NCI-H2107 treated with DMSO at 0.1 percent for 48 hours (cell line): ENCODE results near the gene PPFIA4.
"Not testable (repeated sequence)": the region's sequence is repeated elsewhere in the genome, so short reads cannot be mapped to it uniquely, and the experiment has no call there.

Experiments used
- DNase-seq: peaks from one replicate; lab custom pipeline; 2025; ENCODE audit not compliant: unreplicated experiment; lab: John Stamatoyannopoulos, UW

The PPFIA4 gene

DNA sequence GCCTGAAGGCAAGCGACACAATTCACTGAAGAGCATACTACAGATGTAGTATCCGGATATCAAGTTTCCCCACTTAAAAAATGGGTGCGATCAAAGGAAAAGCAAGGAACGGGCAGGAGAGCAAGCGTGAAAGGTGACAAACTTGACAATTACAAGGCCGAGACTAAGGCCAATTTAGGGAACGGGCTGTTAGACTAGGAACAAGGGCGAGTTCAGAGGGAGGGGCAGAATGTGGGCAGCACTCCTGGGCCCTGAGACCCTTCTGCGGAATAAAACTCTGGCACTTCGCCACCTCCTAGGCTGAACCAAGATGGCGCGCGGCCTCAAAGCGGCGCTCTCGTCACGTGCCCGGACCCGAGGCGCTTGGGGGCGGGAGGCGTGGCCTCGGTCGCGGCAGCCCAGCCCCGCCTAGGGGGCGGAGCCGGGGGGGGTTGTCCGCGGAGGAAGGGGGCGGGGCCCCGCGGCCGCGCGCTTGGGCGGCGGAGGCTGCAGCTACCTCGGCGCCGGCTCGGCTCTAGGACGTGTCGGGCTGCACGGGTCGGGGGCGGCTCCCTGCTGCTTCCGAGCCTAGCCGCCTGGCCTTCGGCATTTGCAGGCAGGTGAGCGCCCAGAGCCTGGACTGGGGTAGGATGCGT lies at the start of gene PPFIA4:
TSS of gene PPFIA4 (plus strand) at position 461 of the 635 bp plus-strand sequence. CDS start 12,518 bp downstream, outside the sequence.
- peak; percentile 96 for DNase-seq

DNA sequence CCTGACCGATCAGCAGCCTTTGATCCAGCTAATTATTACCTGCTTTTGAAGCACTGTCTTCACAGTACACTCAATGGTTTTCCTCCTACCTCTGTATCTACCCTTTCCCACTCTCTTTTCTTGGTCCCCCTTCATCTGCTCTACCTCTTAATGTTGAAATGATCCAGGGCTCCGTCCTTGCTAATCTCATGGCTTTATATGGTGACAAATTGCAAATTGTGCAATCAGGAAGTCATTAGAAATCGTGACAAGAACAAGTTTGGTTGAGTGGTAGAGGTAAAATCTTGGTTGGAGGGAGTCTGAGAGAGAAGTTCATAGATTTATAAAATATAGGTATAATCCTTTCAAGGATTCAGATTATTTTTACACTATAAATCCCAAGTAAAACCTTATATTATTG lies 49.7 kb upstream of the PPFIA4 start:
- DNase-seq, result no peak

DNA sequence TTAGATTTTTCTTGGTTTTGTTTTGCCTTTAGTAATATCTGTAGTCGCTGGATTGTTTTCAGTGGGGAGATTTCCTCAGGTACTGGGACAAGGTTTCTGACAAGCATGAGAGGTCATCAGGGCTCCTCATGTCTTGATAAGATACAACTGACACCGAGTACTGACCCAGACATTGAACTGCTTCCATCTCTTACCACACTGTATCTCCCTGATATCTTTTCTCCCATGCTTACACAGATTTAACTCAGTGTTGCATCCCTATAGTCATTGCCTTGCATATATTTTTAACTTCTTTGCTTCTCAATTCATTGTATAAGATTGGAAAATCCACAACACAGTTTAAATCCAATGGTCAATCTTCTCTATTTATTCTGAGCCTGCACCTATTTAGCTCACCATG lies 46.8 kb upstream of the PPFIA4 start:
- no peak for DNase-seq

DNA sequence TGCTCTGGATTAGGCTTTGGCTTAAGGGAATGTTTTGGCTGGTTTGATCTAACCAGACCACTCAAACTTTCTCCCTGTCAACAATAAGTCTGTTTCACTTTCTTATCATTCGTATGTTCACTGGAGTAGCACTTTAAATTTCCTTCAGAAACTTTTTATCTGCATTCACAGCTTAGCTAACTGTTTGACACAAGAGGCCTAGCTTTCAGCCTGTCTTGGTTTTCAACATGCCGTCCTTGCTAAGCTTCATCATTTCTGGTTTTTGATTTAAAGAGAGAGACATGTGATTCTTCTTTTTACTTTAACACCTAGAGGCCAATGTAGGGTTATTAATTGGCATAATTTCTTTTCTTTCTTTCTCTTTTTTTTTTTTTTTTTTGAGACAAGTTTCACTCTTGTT lies 44.4 kb upstream of the PPFIA4 start:
- no peak for DNase-seq

DNA sequence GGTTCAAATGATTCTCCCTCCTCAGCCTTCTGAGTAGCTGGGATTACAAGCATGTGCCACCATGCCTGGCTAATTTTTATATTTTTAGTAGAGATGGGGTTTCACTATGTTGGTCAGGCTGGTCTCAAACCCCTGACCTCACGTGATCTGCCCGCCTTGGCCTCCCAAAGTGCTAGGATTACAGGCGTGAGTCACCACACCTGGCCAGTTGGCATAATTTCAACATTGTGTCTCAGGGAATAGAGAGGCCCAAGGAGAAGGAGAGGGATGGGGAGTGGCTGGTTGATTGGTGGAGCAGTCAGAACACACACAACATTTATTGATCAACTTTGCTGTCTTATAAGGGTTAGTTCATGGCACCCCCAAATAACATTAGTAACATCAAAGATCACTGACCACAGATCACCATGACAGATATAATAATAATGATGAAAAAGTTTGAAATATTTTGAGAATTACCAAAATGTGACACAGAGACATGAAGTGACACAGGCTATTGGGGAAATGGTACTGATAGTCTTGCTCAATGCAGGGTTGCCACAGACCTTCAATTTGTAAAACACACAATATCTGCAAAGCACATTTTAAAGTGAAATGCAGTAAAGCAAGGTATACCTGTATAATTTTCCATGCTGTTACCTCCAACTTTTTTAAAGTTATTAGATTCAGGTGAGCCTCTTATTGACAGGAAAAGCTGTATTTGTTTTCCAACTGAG lies 43.4 kb upstream of the PPFIA4 start:
- DNase-seq, result no peak

DNA sequence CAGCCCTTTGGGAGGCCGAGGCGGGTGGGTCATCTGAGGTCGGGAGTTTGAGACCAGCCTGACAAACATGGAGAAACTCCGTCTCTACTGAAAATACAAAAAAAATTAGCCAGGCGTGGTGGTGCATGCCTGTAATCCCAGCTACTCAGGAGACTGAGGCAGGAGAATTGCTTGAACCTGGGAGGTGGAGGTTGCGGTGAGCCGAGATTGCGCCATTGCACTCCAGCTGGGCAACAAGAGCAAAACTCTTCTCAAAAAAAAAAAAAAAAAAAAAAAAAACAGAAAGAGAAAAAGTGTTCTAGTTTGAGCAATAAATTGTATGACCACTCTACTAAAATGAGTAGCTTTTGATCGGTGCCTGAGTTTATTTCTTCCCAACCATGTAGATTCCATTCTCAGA lies 40.2 kb upstream of the PPFIA4 start:
- DNase-seq, result not testable (repeated sequence)

DNA sequence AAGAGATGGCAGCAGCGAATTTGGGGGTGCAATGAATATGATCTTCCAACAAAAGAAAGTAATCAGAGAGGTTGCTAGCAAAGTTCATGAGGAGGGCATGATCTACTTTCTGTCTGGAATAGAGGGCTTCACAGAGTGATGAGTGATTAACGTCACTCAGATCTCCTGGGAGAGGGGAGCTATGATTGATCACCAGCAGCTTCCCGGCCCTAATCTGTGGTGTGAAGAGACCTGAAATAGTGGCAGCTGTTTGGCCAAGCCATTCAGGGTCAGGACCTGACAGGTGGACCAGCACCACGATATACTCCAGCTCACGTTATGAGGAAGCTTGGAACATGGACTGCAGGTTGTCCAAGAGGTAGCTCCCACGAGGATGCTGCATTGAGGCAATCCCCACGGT lies 39.0 kb upstream of the PPFIA4 start:
- no peak for DNase-seq

DNA sequence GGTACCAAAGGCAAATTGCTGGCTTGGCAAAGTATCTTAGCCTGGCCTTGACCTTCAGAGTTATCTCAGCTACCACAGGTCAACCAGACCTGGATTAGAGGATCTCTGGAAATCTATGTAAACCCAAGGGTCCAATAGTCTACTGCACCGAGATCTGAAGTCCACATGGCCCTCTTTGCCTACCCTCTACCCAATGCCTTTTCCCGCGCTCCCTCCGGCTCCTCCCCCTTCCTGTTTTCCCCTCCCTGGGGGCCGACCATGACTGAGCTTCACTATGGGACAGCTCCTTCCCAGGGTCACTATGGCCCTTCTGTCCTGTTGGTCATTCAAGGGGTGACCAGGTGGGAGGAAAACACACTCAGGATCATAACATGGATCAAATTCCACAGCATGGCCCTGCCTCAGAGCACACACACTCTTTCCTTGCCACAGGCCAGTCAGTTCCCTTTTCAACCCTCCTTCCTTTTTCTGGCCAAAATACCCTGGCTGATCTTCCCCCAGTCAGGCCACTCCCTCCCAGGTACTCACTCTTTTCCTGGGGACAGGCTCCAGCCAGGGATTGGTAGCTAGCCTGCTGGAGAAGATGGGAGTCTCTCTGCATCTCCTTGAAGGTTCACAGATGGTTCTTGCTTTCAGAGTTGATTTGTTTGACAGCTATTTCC lies 38.2 kb upstream of the PPFIA4 start:
- no peak for DNase-seq

DNA sequence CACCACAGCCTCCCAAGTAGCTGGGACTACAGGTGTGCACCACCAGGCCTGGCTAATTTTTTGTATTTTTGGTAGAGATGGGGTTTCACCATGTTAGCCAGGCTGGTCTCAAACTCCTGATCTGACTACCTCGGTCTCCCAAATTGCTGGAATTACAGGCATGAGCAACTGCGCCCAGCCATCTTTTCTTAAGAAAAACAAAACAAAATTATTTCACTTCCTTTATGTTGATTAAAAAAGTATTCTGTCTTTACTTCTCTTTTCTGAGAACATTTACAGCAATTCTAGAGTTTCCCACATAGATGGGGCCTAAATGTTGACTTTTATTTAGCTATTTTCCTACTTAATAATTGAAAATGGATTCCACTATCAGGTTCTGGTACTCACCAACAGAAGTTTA lies 36.4 kb upstream of the PPFIA4 start:
- DNase-seq, result no peak

DNA sequence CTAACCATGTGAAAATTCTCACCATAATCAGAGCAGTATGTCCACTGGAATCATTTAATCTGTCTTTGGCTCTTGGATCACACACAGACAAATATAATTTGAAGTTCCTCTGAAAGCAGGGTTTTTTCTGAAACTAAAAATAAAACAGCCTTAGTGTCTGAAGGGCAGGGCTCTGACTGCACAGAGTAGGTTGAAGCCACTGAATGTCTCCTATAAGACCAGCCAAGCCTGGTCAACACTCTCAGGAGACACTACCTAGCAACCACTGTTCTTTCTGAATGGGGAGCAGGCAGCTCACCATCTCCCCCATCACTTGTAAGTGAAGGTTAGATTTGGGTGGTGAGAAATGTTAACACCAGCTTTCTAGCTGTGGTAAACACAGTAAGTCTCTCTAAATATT lies 35.2 kb upstream of the PPFIA4 start:
- DNase-seq, result no peak

DNA sequence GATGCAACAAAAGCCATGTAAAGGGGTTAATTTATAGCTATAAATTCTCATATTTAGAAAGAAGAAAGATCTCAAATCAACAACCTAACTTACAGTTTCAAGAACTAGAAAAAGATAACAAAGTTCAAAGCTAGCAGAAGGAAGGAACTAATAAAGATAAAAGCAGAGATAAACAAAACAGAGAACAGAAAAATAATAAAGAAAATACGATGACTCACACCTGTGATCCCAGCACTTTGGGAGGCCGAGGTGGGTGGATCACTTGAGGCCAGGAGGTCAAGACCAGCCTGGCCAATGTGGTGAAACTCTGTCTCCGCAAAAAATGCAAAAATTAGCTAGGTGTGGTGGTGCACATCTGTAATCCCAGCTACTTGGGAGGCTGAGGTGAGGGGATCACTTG lies 31.5 kb upstream of the PPFIA4 start:
- DNase-seq, result no peak

DNA sequence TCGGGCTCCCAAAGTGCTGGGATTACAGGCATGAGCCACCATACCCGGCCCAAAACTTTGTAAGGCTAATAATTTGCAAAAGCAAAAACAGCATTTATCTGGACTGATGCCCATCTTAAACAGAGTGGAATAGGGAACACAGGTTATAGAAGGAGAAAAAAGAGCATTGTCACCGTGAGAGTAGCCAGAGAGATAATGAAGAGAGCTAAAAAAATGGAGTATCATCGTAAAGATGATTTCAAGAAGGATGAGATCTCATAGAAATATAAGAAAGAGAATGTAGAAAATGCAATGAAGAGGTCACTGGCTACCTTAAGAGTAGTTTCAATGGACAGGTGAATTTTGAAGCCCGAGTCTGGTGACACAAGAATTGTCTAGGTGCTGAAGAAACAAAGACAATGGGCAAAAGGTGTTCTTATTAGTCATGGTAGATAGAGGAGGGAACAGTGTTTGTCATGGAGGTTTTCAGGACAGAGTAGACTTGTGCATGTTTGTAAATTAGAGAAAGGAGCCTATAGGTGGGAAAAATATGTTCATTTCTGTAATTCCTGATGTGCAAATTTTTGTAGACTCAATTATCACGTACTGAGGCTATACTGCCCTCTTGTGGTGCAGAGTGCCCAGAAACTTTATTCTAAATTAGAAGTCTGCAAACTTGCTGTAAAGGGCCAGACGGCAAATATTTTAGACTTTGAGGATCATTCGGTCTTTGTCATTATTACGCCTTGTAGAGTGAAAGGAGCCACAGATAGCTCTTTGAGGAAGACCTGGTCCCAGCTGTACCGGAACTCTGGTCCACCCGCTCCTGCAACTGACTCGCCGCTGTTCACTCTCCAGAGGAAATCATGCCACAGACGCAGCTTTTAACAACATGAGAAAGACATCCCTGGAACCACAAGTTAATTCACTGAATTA lies 27.2 kb upstream of the PPFIA4 start:
- peak; percentile 57 for DNase-seq

DNA sequence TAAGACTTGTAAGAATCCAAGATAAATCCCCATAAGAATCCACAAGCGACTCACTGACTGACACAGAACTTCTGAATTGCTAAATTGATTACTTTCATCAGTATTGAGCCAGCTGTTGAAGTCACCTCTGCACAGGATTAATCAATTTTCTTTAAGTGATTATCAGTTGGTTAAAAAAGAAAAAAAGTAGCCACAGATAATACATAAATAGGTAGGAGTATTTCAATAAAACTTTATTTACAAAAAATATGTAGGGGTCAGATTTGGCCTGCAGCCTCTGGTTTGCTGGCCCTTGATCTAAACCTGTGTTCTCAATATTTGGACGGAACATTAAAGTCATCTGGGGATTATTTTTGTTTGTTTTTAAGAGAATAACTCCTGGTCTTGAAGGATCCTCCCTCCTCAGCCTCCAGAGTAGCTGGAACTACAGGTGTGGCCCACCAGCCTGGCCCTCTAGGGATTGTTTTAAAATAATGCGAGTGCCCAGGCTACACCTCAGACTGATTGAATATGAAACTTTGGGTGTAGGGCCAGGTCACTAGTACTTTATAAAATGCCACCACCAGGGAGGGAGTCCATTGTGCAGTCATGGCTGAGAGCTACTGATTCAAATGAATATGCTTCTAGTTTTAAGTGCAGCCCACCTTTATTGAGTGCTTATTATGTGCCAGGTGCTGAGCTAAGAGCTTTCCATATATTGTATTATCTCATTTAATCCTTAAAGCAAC lies 25.9 kb upstream of the PPFIA4 start:
- no peak for DNase-seq

DNA sequence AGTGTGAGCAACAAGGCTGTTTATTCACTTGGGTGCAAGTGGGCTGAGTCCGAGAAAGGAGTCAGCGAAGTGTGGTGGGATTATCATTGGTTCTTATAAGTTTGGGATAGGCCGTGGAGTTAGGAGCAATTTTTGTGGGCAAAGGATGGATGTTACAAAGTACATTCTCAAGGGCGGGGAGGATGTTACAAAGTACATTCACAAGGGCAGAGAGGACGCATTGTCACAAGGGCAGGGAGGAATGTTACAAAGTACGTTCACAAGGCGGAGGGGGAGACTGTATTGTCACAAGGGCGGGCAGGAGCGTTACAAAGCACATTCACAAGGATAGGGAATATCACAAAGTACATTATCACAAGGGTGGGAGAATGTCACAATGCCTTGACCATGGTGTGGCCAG lies 24.3 kb upstream of the PPFIA4 start:
- DNase-seq, result no peak

DNA sequence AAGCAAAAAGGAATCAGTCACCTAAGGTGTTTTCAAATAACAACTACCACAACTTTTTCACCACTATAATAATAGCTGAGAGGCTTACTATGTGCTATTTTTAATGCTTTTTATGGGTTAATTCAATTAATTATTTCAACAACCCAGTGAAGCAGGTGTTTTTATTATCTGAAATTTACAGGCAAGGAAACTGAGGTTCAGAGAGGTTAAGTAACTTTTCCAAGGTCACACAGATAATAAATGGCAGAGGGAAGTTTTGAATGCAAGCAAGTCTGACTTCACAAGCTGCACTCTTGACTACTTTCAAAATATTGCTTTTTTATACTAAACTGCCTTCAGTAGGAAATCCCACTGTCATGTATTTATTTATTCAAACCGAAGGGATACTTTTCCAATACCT lies 23.3 kb upstream of the PPFIA4 start:
- DNase-seq, result no peak

DNA sequence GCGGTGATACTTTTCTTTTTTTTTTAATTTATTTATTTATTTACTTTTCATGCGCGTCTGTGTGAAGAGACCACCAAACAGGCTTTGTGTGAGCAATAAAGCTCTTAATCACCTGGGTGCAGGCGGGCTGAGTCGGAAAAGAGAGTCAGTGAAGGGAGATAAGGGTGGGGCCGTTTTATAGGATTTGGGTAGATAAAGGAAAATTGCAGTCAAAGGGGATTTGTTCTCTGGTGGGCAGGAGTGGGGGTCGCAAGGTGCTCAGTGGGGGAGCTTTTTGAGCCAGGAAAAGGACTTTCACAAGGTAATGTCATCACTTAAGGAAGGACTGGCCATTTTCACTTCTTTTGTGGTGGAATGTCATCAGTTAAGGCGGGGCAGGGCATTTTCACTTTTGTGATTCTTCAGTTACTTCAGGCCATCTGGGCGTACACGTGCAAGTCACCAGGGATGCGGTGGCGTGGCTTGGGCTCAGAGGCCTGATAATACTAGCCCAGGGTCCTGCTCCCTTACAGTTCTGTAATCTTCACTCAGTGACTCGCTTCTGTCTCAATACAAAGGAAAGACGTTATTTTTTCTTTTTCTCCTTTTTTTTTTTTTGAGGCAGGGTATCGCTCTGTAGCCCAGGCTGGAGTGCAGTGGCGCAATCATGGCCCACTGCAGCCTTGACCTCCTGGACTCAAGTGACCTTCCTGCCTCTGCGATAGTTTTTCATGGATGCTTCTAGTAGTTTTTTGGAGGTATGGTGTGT lies 20.7 kb upstream of the PPFIA4 start:
- DNase-seq, result not testable (repeated sequence)

DNA sequence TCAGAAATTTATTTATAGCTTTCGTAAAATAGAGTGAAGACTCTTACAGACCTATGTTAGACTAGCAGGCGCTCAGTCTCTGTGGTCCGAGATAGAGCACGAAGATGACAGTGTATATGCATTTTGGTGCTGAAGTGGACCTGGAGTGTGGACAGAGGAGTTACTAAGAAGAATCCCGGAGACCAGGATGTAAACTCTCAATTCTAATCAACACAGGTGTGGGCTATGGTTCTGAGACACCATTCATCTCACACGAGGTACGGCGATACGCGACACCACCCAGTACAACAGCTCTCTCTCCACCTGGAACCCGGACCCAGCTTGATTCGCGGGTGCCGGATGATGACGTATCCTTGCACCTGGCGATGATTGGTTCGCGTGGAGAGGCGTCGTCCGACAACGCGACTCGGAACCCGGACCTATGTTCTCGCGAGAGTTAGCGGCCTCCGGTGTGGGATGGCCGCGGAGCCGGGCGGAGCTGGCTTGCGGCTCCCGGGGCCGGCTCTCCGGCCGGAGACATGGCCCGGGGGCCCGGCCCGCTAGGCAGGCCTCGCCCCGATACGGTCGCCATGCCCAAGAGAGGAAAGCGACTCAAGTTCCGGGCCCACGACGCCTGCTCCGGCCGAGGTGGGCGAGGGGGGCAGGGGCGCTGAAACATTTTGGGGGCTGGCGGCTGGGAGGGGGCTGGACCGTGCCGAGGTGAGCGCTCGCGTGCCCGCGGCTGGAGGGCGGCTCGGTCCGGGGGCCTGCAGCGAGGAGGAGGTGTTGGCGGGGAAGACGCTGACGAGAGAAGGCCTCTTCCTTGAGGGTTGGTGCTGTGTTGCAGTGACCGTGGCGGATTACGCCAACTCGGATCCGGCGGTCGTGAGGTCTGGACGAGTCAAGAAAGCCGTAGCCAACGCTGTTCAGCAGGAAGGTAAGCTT lies 19.1 kb upstream of the PPFIA4 start, which contains the start of gene TMEM183A:
TSS of gene TMEM183A (plus strand) at position 427 of the 924 bp plus-strand sequence. CDS start at position 519, 92 bp downstream.
- DNase-seq, result peak; percentile 94

DNA sequence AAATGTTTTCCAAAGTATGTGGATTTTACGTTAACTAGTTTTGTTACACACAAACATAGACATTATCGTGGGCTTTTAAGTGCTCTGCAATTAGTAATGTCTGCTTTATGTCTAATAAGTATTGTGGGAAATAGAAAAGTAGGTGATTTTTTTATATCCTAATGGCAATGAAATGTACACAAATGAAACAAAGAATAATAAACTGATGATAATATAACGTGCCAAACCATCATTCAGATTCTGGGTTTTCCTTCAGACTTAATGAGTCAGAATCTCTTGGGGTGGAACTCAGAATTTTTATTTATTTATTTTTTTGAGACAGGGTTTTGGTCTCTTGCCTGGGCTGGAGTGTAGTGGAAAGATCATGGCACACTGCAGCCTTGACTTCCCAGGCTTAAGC lies 17.1 kb upstream of the PPFIA4 start:
- no peak for DNase-seq

DNA sequence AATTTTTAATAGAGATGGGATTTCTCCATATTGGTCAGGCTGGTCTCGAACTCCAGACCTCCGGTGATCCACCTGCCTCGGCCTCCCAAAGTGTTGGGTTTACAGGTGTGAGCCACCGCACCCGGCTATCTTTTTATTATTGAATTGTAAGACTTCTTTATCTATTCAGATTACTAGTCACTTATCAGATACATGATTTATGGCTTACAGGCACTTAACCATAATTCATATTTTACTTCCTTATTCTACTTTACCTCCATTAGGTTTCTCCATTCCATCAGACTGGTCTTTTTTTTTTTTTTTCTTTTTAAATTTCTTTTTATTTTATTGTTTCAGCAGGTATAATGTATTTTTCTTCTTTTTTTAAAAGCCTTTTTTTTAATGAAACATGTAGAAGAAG lies 14.7 kb upstream of the PPFIA4 start:
- DNase-seq, result no peak
